Measurements from ENCODE around the gene ARG2. TPM values are rescaled to one million over a fixed set of nuclear protein-coding genes. Genes with fewer than 3 reads are reported as not detected.

The ARG2 gene
- total and polyA plus RNA-seq, 7 donors, result 1.3 to 133 (median 13.4) TPM

DNA sequence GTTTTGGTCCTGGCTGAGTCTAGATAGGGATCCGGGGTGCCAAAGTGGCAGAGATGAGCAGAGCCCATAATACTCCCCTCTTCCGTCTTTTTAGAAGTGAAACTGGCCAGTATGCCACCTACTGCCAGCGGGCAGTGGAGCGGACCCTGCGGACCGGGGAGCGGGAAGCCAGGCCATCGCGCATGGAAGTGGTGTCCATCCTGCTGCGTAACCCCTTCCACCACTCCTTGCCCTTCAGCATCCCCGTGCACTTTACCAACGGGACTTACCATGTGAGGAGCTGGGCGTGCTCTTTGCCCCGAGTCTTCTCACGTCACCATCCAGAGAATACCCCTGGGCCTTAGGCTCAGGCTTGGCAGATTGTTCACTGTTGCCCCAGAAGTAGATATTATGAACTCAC is 40.7 kb upstream of the ARG2 start:
- WGBS, 3 donors, result 79 to 80% (median 80%) methylated on average over 15 of the region's 15 CpGs
- intact Hi-C loops (cut with DNase I), result no loop called here
- H3K4me3 ChIP-seq, result no peak overlapping the region
- peaks cover 0 to 26% of the 10 kb centered on the region in 2 donors for H3K36me3 ChIP-seq (ENCODE audit: insufficient read depth in 1 of 2, low read depth in 1 of 2)
- DNase-seq, result no peak
- TF ChIP-seq, protein P1, sequence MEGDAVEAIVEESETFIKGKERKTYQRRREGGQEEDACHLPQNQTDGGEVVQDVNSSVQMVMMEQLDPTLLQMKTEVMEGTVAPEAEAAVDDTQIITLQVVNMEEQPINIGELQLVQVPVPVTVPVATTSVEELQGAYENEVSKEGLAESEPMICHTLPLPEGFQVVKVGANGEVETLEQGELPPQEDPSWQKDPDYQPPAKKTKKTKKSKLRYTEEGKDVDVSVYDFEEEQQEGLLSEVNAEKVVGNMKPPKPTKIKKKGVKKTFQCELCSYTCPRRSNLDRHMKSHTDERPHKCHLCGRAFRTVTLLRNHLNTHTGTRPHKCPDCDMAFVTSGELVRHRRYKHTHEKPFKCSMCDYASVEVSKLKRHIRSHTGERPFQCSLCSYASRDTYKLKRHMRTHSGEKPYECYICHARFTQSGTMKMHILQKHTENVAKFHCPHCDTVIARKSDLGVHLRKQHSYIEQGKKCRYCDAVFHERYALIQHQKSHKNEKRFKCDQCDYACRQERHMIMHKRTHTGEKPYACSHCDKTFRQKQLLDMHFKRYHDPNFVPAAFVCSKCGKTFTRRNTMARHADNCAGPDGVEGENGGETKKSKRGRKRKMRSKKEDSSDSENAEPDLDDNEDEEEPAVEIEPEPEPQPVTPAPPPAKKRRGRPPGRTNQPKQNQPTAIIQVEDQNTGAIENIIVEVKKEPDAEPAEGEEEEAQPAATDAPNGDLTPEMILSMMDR (IDR thresholded peaks at IDR 0.05), result no peak
- no peaks in the 10 kb centered on the region for H3K9me3 ChIP-seq
- H3K27me3 ChIP-seq (ENCODE audit: insufficient read depth in 3 of 3, low read length in 2 of 3), result no peaks in the 10 kb centered on the region
- no peaks in the 10 kb centered on the region for H3K4me1 ChIP-seq
- no peak for ATAC-seq
- H3K27ac ChIP-seq, result no peak overlapping the region

DNA sequence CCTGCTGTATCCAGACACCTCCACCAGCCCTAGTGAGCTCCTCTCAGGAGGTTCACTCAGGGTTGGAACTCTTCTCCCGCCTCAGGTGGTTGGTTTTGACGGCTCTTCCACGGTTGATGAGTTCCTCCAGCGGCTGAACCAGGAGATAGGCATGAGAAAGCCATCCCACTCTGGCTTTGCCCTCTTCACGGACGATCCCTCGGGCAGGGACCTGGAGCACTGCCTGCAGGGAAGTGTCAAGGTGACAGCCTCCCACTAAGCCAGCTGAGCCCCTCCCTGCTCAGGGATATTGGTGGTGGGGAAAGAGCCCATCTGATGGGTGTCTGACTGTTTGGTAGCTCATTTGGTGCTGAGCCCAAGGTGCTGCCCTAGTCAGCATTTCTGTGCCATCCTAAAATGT is 40.1 kb upstream of the ARG2 start:
- WGBS, 3 donors, result 83 to 93% (median 88%) methylated on average over 7 of the region's 7 CpGs
- intact Hi-C loops (cut with DNase I), result loop anchor here (5.0 kb wide), 2 partner anchors 88 to 123 kb away; partner anchors contain the start of gene RDH12 (in 1 of the 2)

DNA sequence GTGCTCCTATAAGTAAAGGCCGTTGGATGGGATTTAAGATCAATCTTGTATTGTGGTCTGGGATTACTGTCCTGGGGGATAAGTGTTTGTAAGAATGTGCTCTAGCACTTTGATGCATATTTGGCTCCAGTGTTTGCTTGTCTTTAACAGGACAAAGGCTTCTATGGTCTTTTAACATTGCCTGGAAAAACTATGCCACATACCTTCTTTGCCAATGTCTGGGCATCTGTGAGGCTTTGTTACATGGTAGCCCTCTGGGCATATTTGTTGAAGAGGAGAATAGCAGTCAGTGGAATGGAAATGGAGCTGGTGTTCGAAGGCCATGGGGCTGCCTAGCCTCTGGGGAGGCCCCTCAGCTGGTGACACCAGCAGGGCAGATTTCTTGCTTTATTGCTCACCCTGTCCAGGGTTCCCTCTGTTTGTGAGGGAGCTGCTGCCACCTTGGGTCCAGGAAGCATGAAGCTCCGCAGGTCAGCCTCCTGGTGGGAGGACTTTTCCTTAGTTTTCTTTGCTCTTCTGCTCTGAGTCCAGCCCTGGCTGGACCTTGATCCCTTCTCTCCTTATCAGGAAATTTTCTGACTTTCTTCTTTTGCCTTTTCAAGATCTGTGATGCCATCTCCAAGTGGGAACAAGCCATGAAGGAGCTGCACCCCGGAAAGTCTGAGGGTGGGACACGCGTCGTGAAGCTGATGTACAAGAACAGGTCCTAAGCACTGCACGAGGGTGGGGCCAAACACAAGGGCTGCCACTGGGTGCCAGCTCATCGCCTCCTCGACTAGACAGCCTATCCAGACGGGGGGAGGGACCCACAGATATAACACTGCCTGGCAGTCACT is 39.2 kb upstream of the ARG2 start:
- TF ChIP-seq, protein P1 (IDR thresholded peaks at IDR 0.05), result no peak
- H3K36me3 ChIP-seq (ENCODE audit: insufficient read depth in 1 of 2, low read depth in 1 of 2), result peaks cover 0 to 27% of the 10 kb centered on the region in 2 donors
- ATAC-seq, result no peak
- WGBS, 3 donors, result 82 to 88% (median 85%) methylated on average over 11 of the region's 11 CpGs
- H3K9me3 ChIP-seq, result no peaks in the 10 kb centered on the region
- no peaks in the 10 kb centered on the region for H3K4me1 ChIP-seq
- intact Hi-C loops (cut with DNase I), result loop anchor here (5.0 kb wide), 2 partner anchors 87 to 122 kb away; partner anchors contain the start of gene RDH12 (in 1 of the 2)
- H3K27ac ChIP-seq, result no peak overlapping the region
- H3K4me3 ChIP-seq, result no peak overlapping the region
- no peaks in the 10 kb centered on the region for H3K27me3 ChIP-seq (ENCODE audit: insufficient read depth in 3 of 3, low read length in 2 of 3)
- no peak for DNase-seq

More for the DNA sequence above, 40.1 kb upstream of the ARG2 start:
- H3K4me1 ChIP-seq, result no peaks in the 10 kb centered on the region
- DNase-seq (no peak), ATAC-seq (no peak)
- H3K36me3 ChIP-seq (ENCODE audit: insufficient read depth in 1 of 2, low read depth in 1 of 2), result peaks cover 0 to 26% of the 10 kb centered on the region in 2 donors
- no peak overlapping the region for H3K4me3 ChIP-seq
- no peak overlapping the region for H3K27ac ChIP-seq
- H3K27me3 ChIP-seq (ENCODE audit: insufficient read depth in 3 of 3, low read length in 2 of 3), result no peaks in the 10 kb centered on the region
- H3K9me3 ChIP-seq, result no peaks in the 10 kb centered on the region
- TF ChIP-seq, protein P1 (IDR thresholded peaks at IDR 0.05), result no peak

DNA sequence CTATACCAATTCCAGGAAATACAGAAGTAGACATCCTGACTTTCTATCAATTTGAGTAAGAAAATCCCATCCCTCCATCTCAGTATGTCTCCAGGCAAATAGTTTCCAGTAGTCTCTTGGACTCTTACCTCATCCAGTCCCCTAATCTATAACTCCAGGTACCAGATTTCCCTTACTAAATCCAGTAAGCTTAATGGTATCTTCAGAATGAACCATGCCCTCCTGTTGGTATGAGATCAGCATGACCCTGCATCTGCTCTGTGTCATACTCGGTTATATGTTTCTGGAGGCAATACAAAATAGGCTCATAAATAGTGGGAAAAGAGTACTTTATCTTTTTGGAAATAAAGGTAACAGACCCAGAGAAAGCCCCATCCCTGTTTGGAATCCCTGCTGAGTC is 38.1 kb upstream of the ARG2 start:
- 83 to 90% (median 87%) methylated on average over 1 of the region's 1 CpG for WGBS, 3 donors
- Histone ChIP-seq H3K4me1 (no peaks in the 10 kb centered on the region), H3K27ac (no peak overlapping the region), H3K27me3 (ENCODE audit: insufficient read depth in 3 of 3, low read length in 2 of 3) (no peaks in the 10 kb centered on the region), H3K9me3 (no peaks in the 10 kb centered on the region), H3K36me3 (ENCODE audit: insufficient read depth in 1 of 2, low read depth in 1 of 2) (peaks cover 0 to 33% of the 10 kb centered on the region in 2 donors), H3K4me3 (no peak overlapping the region)
- DNase-seq, result no peak
- no peak for ATAC-seq
- intact Hi-C loops (cut with DNase I), result loop anchor here (2.0 to 5.0 kb wide), 3 partner anchors 86 to 123 kb away; partner anchors contain the start of gene RDH12 (in 1 of the 2)
- TF ChIP-seq, protein P1 (IDR thresholded peaks at IDR 0.05), result no peak
